Femur (tissue), 1 donor: Measurements from ENCODE around the gene OR7G3.
A peak's percentile ranks its signal among the peaks of the same experiment; 100 is the strongest.

ENCODE experiments used
- DNase-seq: peaks from one replicate; pipeline ENCODE4 v3.0.0-alpha.2; 2017

Gene OR7G3

GRCh38 chr19:9126900-9127405 is at the start of gene OR7G3:
Gene OR7G3 (minus strand): TSS chr19:9126950. CDS start chr19:9126950, 0 bp downstream.
- DNase-seq: no peak

GRCh38 chr19:9175326-9175725 is 48.6 kb upstream of the OR7G3 start:
- no peak for DNase-seq

- no peak for DNase-seq
Observed at GRCh38 chr19:9171393-9171991, 44.7 kb upstream of the OR7G3 start.

- no peak for DNase-seq
Observed at GRCh38 chr19:9166846-9167245, 40.1 kb upstream of the OR7G3 start.

- no peak for DNase-seq
Observed at GRCh38 chr19:9165261-9165660, 38.5 kb upstream of the OR7G3 start.

- no peak for DNase-seq
Observed at GRCh38 chr19:9161427-9161826, 34.7 kb upstream of the OR7G3 start.

GRCh38 chr19:9159891-9160290 is 33.1 kb upstream of the OR7G3 start:
- DNase-seq: no peak

- no peak for DNase-seq
Observed at GRCh38 chr19:9156304-9156703, 29.6 kb upstream of the OR7G3 start.

- DNase-seq: no peak
Observed at GRCh38 chr19:9155591-9155990, 28.8 kb upstream of the OR7G3 start.

GRCh38 chr19:9151367-9151766 is 24.6 kb upstream of the OR7G3 start:
- no peak for DNase-seq

GRCh38 chr19:9150650-9151049 is 23.9 kb upstream of the OR7G3 start:
- no peak for DNase-seq

- DNase-seq: no peak
Observed at GRCh38 chr19:9149997-9150396, 23.2 kb upstream of the OR7G3 start.

GRCh38 chr19:9148697-9149096 is 21.9 kb upstream of the OR7G3 start:
- DNase-seq: no peak

- no peak for DNase-seq
Observed at GRCh38 chr19:9146882-9147281, 20.1 kb upstream of the OR7G3 start.

- no peak for DNase-seq
Observed at GRCh38 chr19:9144920-9145319, 18.2 kb upstream of the OR7G3 start.

- peak; percentile 96 for DNase-seq
Observed at GRCh38 chr19:9140159-9140874, 13.6 kb upstream of the OR7G3 start, which contains the start of gene ZNF317. Gene ZNF317 (plus strand): TSS chr19:9140397. CDS start chr19:9156017, 15,620 bp downstream.

- DNase-seq: no peak
Observed at GRCh38 chr19:9139609-9140158, 12.9 kb upstream of the OR7G3 start.

- no peak for DNase-seq
Observed at GRCh38 chr19:9132422-9132821, 5.7 kb upstream of the OR7G3 start.

GRCh38 chr19:9130965-9131364 is 4.2 kb upstream of the OR7G3 start:
- DNase-seq: no peak

GRCh38 chr19:9128171-9128570 is 1.4 kb upstream of the OR7G3 start:
- no peak for DNase-seq

GRCh38 chr19:9116547-9116946 is 10.2 kb downstream of the OR7G3 start:
- DNase-seq: no peak

- DNase-seq: no peak
Observed at GRCh38 chr19:9115307-9115813, 11.4 kb downstream of the OR7G3 start, which contains the start of gene OR7G1. Gene OR7G1 (minus strand): TSS chr19:9115763. CDS start chr19:9115763, 0 bp downstream.

GRCh38 chr19:9109959-9110358 is 16.8 kb downstream of the OR7G3 start:
- no peak for DNase-seq

GRCh38 chr19:9107375-9107774 is 19.4 kb downstream of the OR7G3 start, which contains the start of gene OR7G2:
Gene OR7G2 (minus strand): TSS chr19:9107475. CDS start chr19:9103243, 4,232 bp downstream.
- DNase-seq: no peak
